ENCODE measurements around the gene FKBP1A.

Gene FKBP1A

DNA sequence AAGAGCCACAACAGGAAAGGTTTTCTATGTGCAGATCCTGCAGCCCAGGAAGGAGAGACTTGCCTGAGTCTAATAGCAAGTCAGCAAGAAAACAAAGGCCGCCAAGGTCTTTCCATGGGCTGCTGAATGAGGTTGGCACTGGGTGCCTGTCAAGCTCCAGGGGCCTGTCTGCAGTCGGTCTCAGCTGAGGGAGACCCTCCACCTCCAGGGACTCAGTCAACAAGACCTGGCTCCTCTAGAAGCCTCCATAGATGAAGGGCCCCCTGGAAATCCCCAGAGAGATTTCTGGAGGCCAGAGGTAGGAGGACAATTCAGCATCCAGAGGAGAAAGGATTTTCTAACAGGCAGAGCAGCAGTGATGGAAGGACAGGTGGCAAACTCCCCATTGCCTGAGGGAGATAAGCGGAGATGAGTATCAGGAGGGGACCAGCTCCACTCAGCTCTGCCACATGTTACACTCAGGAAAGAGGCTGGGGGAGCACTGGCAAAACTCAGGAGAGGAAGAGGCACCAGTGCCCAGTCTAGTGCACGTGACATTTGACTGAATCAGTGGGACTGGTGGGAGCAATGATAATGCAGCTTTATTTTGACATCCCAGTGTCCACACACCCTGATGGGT, 33.5 kb upstream of the FKBP1A start:
- POLR2A ChIA-PET: no interaction called here
- CTCF ChIA-PET: interaction anchor here (1.0 kb wide), 1 partner anchor 11 kb away, joined by 5 read pairs; no protein-coding TSS in a partner anchor
- no peak for TF ChIP-seq ELF4 (IDR thresholded peaks at IDR 0.05)
- TF ChIP-seq SUZ12 (IDR thresholded peaks at IDR 0.05): no peak
- TF ChIP-seq BHLHE40 (IDR thresholded peaks at IDR 0.05; ENCODE audit: borderline replicate concordance): no peak
- no peak for TF ChIP-seq FOXA1 (IDR thresholded peaks at IDR 0.05)
- TF ChIP-seq LEF1 (IDR thresholded peaks at IDR 0.05; ENCODE audit: borderline replicate concordance): no peak
- TF ChIP-seq FOXM1 (IDR thresholded peaks at IDR 0.05; ENCODE audit: borderline replicate concordance): no peak
- TF ChIP-seq HDGF (IDR thresholded peaks at IDR 0.05; ENCODE audit: borderline replicate concordance): no peak
- no peak for TF ChIP-seq CTBP1 (IDR thresholded peaks at IDR 0.05; ENCODE audit: borderline replicate concordance)
- TF ChIP-seq ARNT (IDR thresholded peaks at IDR 0.05): no peak
- no peak for TF ChIP-seq NFRKB (IDR thresholded peaks at IDR 0.05)
- no peak for TF ChIP-seq FOXK2 (IDR thresholded peaks at IDR 0.05)
- no peak for TF ChIP-seq TARDBP (IDR thresholded peaks at IDR 0.05)
- TF ChIP-seq L3MBTL2 (conservative IDR thresholded peaks at IDR 0.05): no peak
- TF ChIP-seq ZNF384 (IDR thresholded peaks at IDR 0.05): no peak
- DNase-seq (ENCODE audit: extremely low spot score): no peak

DNA sequence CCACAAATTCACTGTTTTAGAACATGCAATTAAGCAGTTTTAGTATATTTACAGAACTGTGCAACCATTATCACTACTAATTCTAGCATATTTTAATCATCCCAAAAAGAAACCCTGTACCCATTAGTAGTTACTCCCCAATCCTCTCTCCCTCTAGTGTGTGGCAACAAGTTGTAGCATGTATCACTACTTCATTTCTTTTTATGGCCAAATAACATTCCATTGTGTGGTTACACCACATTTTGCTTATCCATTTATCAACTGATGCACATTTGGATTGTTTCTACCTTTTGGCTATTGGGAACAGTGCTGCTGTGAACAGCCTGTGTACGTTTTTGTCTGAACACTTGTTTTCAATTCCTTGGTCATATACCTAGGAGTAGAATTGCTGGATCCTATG, 31.5 kb upstream of the FKBP1A start:
- CTCF ChIA-PET: no interaction called here
- POLR2A ChIA-PET: no interaction called here
- no peak for TF ChIP-seq ELF4 (IDR thresholded peaks at IDR 0.05)
- TF ChIP-seq CTBP1 (IDR thresholded peaks at IDR 0.05; ENCODE audit: borderline replicate concordance): no peak
- TF ChIP-seq TARDBP (IDR thresholded peaks at IDR 0.05): no peak
- no peak for TF ChIP-seq FOXK2 (IDR thresholded peaks at IDR 0.05)
- no peak for TF ChIP-seq SP1 (IDR thresholded peaks at IDR 0.05)
- no peak for TF ChIP-seq FOXM1 (IDR thresholded peaks at IDR 0.05; ENCODE audit: borderline replicate concordance)
- TF ChIP-seq L3MBTL2 (conservative IDR thresholded peaks at IDR 0.05): no peak
- TF ChIP-seq SUZ12 (IDR thresholded peaks at IDR 0.05): no peak
- TF ChIP-seq FOXA1 (IDR thresholded peaks at IDR 0.05): no peak
- no peak for TF ChIP-seq HDGF (IDR thresholded peaks at IDR 0.05; ENCODE audit: borderline replicate concordance)
- no peak for TF ChIP-seq BHLHE40 (IDR thresholded peaks at IDR 0.05; ENCODE audit: borderline replicate concordance)
- no peak for TF ChIP-seq ARNT (IDR thresholded peaks at IDR 0.05)
- TF ChIP-seq ZNF384 (IDR thresholded peaks at IDR 0.05): no peak
- TF ChIP-seq LEF1 (IDR thresholded peaks at IDR 0.05; ENCODE audit: borderline replicate concordance): no peak
- TF ChIP-seq, protein P1, sequence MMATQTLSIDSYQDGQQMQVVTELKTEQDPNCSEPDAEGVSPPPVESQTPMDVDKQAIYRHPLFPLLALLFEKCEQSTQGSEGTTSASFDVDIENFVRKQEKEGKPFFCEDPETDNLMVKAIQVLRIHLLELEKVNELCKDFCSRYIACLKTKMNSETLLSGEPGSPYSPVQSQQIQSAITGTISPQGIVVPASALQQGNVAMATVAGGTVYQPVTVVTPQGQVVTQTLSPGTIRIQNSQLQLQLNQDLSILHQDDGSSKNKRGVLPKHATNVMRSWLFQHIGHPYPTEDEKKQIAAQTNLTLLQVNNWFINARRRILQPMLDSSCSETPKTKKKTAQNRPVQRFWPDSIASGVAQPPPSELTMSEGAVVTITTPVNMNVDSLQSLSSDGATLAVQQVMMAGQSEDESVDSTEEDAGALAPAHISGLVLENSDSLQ (IDR thresholded peaks at IDR 0.05): no peak
- no peak for TF ChIP-seq NFRKB (IDR thresholded peaks at IDR 0.05)
- no peak for DNase-seq (ENCODE audit: extremely low spot score)

DNA sequence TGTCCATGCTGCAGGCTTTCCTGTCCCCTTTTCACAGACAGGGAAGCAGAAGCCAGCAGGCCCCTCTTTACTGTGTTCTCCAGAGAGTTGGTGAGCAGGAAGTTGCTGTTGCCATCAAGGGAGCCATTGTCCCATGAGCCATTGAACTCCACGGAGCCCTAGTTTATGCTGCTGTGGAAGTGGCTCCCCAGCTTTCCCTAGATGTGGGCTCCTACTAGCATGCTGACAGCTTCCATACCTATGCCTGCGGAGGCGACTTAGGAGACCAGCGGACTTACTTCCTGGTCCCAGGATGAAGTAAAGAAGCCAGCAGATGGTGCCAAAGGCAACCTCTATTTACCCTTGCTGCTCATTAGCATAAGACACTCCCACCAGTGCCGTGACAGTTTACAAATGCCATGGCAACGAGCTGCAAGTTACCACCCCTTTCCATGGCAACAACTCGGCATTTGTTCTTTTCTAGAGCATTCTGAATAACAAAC, 30.8 kb upstream of the FKBP1A start:
- CTCF ChIA-PET: no interaction called here
- TF ChIP-seq FOXA1 (IDR thresholded peaks at IDR 0.05): no peak
- TF ChIP-seq, protein P1 (IDR thresholded peaks at IDR 0.05): peak; percentile 61
- DNase-seq (ENCODE audit: extremely low spot score): peak; percentile 49
- POLR2A ChIA-PET: no interaction called here

DNA sequence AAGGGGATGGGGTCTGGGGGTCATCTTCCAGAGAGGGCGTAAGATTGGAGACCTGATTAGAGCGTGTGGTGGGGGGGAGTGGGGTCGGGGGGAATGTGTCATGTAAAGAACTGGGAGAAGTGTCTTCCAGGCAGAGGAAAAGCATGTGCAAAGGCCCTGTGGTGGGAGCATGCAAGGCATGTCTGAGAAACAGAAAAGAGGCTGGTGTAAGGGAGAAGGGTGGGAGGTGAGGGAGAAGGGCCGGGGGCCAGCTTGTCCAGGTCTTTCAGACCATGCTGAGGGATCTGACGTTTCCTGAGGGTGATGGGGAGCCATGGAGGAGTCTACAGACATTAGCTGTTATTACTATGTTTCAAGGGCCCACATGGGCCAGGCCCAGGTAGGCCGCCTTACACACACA, 30.4 kb upstream of the FKBP1A start:
- ChIA-PET CTCF (no interaction called here), POLR2A (no interaction called here)
- no peak for DNase-seq (ENCODE audit: extremely low spot score)
- no peak for TF ChIP-seq HDGF (IDR thresholded peaks at IDR 0.05; ENCODE audit: borderline replicate concordance)
- no peak for TF ChIP-seq ZNF384 (IDR thresholded peaks at IDR 0.05)
- no peak for TF ChIP-seq ARNT (IDR thresholded peaks at IDR 0.05)
- TF ChIP-seq TARDBP (IDR thresholded peaks at IDR 0.05): no peak
- no peak for TF ChIP-seq LEF1 (IDR thresholded peaks at IDR 0.05; ENCODE audit: borderline replicate concordance)

DNA sequence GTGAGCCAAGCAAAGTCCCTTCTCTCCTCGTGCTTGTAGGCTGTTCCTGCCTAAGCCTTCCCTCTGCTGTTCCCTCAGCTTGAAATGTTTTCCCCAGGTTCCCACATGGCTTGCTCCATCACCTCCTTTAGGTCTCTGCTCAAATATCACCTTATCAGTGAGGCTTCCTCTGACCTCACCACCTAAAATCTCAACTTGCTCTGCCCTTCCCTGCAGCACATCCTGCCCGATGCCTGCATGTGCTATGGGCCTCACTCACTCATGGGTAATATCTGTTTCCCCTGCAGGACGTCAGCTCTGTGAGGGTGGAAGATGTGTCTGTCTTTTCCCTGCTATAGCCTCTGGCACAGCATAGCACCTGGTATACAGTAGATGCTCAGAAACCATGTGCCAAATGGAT, 29.9 kb upstream of the FKBP1A start:
- ChIA-PET CTCF (no interaction called here), POLR2A (no interaction called here)
- no peak for TF ChIP-seq ELF4 (IDR thresholded peaks at IDR 0.05)
- TF ChIP-seq ZNF384 (IDR thresholded peaks at IDR 0.05): no peak
- TF ChIP-seq FOXA1 (IDR thresholded peaks at IDR 0.05): no peak
- no peak for TF ChIP-seq BHLHE40 (IDR thresholded peaks at IDR 0.05; ENCODE audit: borderline replicate concordance)
- no peak for TF ChIP-seq LEF1 (IDR thresholded peaks at IDR 0.05; ENCODE audit: borderline replicate concordance)
- TF ChIP-seq HDGF (IDR thresholded peaks at IDR 0.05; ENCODE audit: borderline replicate concordance): no peak
- TF ChIP-seq SUZ12 (IDR thresholded peaks at IDR 0.05): no peak
- no peak for DNase-seq (ENCODE audit: extremely low spot score)

DNA sequence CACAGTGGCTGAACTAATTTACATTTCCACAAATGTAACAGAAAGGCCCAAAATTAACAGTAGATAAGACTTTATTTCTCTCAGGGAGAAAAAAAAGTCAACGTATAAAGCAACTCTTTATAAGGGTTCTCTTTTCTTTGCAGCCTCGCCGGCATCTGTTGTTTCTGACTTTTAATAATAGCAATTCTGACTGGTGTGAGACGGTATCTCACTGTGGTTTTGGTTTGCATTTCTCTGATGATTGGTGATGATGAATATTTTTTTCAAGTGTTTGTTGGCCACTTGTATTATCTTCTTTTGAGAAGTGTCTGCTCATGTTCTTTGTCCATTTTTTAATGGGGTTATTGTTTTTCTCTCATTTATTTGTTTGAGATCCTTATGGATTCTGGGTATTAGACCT, 27.2 kb upstream of the FKBP1A start:
- TF ChIP-seq FOXA1 (IDR thresholded peaks at IDR 0.05): no peak
- TF ChIP-seq FOXM1 (IDR thresholded peaks at IDR 0.05; ENCODE audit: borderline replicate concordance): no peak
- no peak for TF ChIP-seq L3MBTL2 (conservative IDR thresholded peaks at IDR 0.05)
- no peak for TF ChIP-seq SUZ12 (IDR thresholded peaks at IDR 0.05)
- no peak for TF ChIP-seq SP1 (IDR thresholded peaks at IDR 0.05)
- TF ChIP-seq FOXK2 (IDR thresholded peaks at IDR 0.05): no peak
- no peak for TF ChIP-seq ELF4 (IDR thresholded peaks at IDR 0.05)
- TF ChIP-seq CTBP1 (IDR thresholded peaks at IDR 0.05; ENCODE audit: borderline replicate concordance): no peak
- TF ChIP-seq, protein P1 (IDR thresholded peaks at IDR 0.05): no peak
- POLR2A ChIA-PET: no interaction called here
- DNase-seq (ENCODE audit: extremely low spot score): no peak
- CTCF ChIA-PET: no interaction called here

DNA sequence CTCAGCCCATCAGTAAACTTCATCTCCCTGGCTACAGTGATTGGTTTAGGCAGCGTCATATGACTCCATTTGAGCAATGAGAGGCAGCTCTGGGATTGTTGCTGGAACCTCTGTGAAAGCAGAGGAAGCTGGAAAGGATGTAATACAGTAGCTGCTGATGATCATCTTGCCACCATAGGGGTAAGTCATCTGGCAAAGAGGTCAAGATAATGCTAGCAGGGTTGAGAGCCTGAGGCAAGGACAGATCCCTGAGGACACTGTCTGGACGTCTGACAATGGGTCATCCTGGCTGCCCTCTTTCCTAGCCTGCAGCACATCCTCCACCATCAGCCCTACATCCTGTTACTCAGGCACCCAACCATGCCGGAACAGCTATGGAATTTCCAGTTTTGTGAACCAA, 25.5 kb upstream of the FKBP1A start:
- ChIA-PET CTCF (no interaction called here), POLR2A (no interaction called here)
- TF ChIP-seq FOXM1 (IDR thresholded peaks at IDR 0.05; ENCODE audit: borderline replicate concordance) (no peak), TARDBP (IDR thresholded peaks at IDR 0.05) (no peak), ELF4 (IDR thresholded peaks at IDR 0.05) (no peak), FOXA1 (IDR thresholded peaks at IDR 0.05) (no peak), CTBP1 (IDR thresholded peaks at IDR 0.05; ENCODE audit: borderline replicate concordance) (no peak), L3MBTL2 (conservative IDR thresholded peaks at IDR 0.05) (no peak), FOXK2 (IDR thresholded peaks at IDR 0.05) (no peak), LEF1 (IDR thresholded peaks at IDR 0.05; ENCODE audit: borderline replicate concordance) (no peak), ZNF384 (IDR thresholded peaks at IDR 0.05) (no peak), BHLHE40 (IDR thresholded peaks at IDR 0.05; ENCODE audit: borderline replicate concordance) (no peak), HDGF (IDR thresholded peaks at IDR 0.05; ENCODE audit: borderline replicate concordance) (no peak), SUZ12 (IDR thresholded peaks at IDR 0.05) (no peak), ARNT (IDR thresholded peaks at IDR 0.05) (no peak), NFRKB (IDR thresholded peaks at IDR 0.05) (no peak)
- TF ChIP-seq, protein P1 (IDR thresholded peaks at IDR 0.05): no peak
- no peak for DNase-seq (ENCODE audit: extremely low spot score)
